GM19467 (cell line): Measurements from ENCODE around the gene UBE3B.

Experiments used
- ATAC-seq: cut with Tn5 transposase; IDR thresholded peaks from one replicate; pipeline ENCODE4 v1.9.1; 2021; ENCODE audit warnings: mild to moderate bottlenecking, moderate library complexity; ENCODE audit not compliant: unreplicated experiment

The UBE3B gene

GRCh38 chr12:109549613-109550270, 72.3 kb downstream of the UBE3B start:
- ATAC-seq, result no peak

GRCh38 chr12:109550281-109550680, 72.8 kb downstream of the UBE3B start:
- ATAC-seq, result no peak

DNA sequence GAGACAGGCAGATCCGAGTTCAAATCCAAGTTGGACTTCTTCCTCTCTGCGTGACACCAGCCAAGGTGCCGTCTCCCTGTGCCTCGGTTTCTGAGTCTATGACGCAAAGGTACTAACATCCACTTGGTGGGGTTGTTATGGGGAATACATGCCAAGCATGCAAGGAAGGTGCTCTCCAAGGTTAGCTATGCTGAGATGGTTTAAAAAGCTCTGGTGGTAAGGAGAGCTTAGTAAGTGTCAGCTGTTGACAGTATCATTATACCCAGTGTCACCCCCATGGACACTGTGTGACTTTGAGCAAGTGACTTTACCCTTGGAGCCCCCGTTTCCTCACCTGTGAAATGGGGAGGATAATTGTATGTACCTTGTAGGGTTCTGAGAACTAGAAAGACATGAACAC, 73.7 kb downstream of the UBE3B start:
- ATAC-seq, result no peak

DNA sequence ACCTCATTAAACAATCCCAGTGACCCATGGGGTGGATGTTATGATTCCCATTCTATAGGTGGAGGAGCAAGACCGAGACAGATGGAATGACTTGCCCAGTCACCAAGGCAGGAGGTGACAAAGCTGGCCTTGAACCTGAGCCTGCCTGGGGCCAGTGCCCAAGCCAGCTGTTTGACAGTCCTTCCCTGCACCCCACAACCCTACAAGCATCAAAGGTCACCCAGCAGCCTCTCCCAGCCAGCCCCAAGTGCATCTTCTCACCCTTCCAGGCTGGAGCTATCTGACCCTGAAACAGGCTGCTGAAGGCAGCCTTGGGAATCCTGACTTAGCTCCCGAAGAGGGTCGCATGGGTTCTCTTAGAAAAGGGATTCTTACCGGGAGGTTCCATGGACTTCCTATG, 75.5 kb downstream of the UBE3B start:
- no peak for ATAC-seq

DNA sequence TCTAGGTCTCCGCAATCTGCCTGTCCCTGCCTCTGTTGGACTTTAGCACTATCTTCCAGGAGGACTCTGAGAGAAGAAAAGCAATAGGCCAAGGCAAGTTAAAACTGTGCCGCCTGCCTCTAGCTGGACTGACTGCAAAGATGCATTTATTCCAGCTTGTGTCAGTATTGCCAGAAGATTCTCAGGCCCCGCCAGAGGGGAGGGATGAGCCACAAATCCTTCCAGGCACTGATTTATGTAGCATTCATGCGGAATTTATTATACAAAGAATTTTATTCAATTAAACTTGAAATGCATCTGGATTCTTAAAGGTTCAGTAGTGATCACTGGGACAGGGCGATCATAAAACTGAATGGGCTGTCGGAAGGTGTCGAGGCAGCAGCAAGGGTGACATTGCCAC, 76.0 kb downstream of the UBE3B start:
- ATAC-seq, result no peak

GRCh38 chr12:109553906-109554500, 76.6 kb downstream of the UBE3B start:
- no peak for ATAC-seq

- no peak for ATAC-seq
These were observed 77.3 kb downstream of the UBE3B start for GRCh38 chr12:109554761-109555160.

DNA sequence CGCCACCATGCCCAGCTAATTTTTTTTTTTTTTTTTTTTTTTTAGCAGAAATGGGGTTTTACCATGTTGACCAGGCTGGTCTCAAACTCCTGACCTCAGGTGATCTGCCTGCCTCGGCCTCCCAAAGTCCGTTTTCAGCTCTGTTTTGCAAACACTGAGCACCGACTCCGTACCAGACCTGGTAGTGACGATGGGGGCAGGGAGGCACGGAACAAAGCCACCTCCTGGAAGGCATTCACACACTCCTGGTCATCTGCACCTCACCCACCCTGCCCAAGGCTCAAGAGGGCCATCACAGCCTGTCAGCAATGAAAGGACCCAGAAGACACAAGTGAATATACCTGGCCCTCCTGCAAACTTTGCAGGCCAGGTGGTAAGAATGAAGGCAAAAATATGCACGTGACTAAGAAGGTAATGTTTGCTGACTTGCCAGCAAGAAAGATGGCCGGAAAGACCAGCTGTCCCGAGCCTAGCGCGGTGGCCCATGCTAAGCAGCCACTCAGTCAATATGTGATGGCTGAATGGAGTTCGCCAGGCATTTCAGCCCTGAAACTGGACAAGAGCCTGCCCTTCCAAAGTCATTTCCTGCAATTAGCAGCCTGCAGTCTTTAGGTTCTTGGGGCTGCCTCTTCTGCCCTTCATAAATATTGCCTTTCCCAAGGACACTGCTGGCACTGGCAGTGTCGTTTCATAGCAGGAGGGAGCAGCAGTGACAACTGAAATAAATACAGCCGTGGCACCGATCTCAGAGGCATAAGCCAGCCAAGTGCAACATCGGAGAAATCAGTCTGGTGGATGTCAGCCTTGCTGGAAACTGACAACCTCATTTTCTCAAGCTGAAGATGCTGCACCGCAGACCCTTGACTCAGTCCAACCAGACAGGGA, 78.2 kb downstream of the UBE3B start:
- no peak for ATAC-seq

GRCh38 chr12:109557200-109557599, 79.8 kb downstream of the UBE3B start:
- no peak for ATAC-seq

DNA sequence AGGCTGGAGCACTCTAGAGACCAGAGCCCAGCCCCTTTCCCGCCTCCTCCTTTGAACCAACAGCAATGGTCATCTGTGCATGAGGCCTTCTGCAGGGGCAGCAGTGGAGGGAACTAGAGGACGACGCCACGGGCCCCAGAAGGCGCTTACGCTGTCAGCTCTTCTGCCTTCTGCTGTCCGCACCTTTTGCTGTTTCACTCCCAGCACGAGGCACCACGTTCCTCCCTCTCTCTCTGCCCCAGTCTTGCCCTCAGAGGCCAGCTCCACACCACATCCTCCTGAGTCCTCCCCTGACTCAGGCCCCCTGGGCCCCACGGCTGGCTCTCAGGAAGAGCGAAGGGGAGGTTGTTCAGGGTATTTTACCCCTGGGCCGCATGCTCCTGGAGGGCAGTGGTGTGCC, 80.4 kb downstream of the UBE3B start:
- ATAC-seq, result no peak

GRCh38 chr12:109558374-109559199, 81.2 kb downstream of the UBE3B start:
- ATAC-seq, result no peak

- no peak for ATAC-seq
These were observed 81.7 kb downstream of the UBE3B start for GRCh38 chr12:109559200-109559505.

- ATAC-seq, result no peak
These were observed 82.2 kb downstream of the UBE3B start for GRCh38 chr12:109559601-109560000.

DNA sequence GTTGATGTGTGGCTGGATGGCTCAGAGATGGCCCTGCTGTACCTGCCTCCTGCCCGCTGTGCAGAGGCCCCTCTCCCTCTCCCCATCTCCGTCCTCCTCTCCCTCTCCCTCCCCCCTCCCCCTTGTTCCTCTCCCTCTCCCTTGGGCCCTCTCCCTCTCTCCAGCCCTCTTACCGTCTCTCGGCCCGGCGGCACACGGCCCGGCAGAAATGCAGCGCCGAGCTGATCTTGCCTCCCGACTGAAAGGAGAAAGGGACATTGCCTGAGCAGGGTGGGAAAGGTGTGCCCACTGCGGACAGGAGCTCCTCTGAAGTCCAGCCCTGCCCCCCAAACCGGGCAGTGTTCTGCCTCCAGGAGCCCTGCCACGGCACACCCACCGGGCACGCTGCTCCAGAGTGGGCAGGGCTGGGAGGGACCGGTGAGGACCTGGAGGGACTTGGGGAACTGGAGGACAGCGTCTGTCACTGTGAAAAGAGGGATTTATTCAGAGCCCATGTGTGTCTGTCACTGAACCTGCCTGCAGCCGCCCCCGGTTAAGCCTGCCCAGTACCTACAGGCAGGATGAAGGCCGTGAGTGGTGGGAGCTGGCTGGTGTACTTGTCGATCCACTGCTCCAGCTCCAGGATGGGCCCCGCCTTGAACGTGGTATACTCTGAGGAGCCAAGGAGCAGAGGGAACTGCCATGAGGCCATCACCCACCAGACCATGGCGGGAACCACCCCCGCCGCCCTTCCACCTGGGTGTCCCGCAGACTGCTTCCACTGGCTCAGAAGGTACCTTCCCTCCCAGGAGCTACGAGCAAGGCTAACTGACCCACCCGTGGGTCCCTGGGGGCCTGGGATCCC, 83.7 kb downstream of the UBE3B start:
- ATAC-seq, result no peak

- no peak for ATAC-seq
These were observed 84.2 kb downstream of the UBE3B start for GRCh38 chr12:109561711-109562030.

- ATAC-seq, result no peak
These were observed 85.4 kb downstream of the UBE3B start for GRCh38 chr12:109562871-109563270.

DNA sequence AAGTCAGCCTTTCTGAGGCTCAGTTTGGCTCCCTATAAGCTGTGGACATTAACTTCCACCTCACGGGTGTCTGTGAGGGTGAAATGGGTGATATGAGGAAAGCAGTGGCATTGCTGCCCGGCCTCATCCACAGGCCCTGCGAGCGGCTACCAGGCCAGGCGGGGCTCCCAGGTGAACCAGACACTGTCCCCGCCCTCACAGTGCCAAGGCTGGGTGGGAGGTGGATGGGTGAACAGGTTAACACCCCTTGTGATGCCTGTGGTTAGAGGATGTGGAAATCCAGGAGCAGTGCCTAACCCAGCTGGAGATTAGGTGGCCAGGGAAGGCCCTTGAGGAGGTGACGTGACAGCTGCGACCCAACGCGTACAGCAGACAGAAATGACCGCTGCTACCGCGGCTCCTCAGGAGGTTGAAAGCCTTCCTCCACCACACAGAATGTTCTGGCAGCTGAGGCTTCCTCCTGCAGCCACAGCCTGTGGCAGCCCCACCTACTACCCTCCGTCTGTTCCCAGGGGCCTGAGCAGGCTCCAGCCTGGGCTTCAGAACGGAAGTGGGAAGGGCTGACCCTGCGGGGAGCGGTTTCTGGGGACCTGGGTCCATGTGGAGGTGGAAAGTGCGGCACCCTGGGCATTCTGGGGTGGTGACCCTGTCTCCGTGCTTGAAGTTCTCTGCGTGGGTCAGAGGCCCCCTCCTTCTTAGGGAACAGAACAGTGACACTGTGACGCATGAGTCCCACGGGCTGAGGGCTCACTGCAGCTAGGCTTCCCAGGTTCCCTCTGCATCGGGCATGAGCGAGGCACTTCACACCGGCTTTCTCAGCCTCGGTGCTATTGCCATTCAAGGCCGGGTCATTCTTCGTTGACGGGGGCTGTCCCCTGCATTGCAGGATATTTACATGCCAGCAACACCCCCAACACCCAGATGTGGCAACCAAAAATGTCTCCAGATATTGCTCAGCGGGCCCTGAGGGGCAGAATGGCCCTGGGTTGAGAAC, 86.2 kb downstream of the UBE3B start:
- ATAC-seq, result no peak

DNA sequence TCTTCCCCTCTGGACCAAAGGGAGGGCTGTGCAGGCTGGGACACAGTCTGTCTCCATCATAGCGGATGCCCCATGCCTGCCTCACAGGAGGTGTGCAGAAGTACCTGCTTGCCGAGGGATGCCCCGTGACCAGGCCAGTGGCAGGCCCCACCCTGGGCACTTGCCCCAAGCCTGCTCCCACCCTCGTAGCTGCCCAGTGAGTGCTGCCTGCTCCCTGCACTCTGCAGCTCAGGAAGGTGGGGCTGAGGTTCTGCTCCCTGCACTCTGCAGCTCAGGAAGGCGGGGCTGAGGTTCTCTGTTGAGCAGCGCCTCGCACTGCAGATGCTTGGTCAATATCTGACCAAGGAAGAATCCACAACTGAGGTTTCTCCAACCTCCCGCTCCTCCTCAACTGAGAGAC, 89.0 kb downstream of the UBE3B start:
- no peak for ATAC-seq

GRCh38 chr12:109567296-109567695, 89.9 kb downstream of the UBE3B start:
- ATAC-seq, result no peak
